SU-DHL-6 (cell line): Measurements from ENCODE around the gene RAP1GAP2.

Experiments used
- CTCF ChIP-seq: fragments of 200-600 bp; sonication (generic); IDR thresholded peaks from one replicate; pipeline ENCODE4 v1.5.1; 2017; ENCODE audit warnings: antibody characterized with exemption, mild to moderate bottlenecking, low read length, moderate library complexity; ENCODE audit not compliant: insufficient read depth, poor library complexity, severe bottlenecking
- EZH2phosphoT487 ChIP-seq: fragments of 200-600 bp; sonication (generic), shearing (Covaris generic); conservative IDR thresholded peaks from 2 replicates; pipeline ENCODE4 v1.6.1; 2018; ENCODE audit warnings: mild to moderate bottlenecking, antibody characterized with exemption, low read length, moderate library complexity, mixed read lengths

GRCh38 chr17:3006801-3007200 is 210.6 kb downstream of the RAP1GAP2 start:
- no peak for TF ChIP-seq CTCF
- TF ChIP-seq EZH2phosphoT487, result no peak
